Jurkat, Clone E6-1 (cell line): Measurements from ENCODE around the gene CLDN6.

Experiments
- DNase-seq: peaks from one replicate; pipeline ENCODE4 v3.0.0-alpha.2; 2011; ENCODE audit warnings: low read depth, low spot score
- H3K4me3 ChIP-seq: 2 replicates; pipeline ENCODE4 v1.5.1; 2011; ENCODE audit warnings: mild to moderate bottlenecking, low read length, control low read depth, moderate library complexity

Gene CLDN6

GRCh38 chr16:2979669-2980226 is 38.2 kb downstream of the CLDN6 start:
- DNase-seq = no peak
- H3K4me3 ChIP-seq = peak overlapping the region; percentile 82

DNA sequence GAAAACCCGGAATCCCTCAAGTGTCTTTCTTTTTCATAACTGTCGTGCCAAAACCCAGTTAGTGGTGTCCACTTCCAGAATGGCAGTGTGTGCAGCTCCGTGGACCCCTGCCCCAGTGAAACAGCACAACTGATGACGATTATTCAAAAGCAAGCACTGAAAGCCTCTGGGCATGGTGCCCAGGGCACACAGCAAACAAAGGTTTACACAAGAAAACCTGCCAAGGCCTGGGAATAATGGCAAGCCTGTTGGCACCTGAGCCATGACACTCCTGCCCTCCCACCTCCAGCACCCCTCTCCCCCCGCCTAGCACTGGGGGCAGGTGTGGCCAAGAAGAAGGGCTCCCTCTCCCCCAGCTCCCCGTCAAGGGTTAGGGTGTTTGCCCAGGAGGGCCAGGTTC is 40.5 kb downstream of the CLDN6 start:
- DNase-seq = no peak
- H3K4me3 ChIP-seq = no peak overlapping the region

DNA sequence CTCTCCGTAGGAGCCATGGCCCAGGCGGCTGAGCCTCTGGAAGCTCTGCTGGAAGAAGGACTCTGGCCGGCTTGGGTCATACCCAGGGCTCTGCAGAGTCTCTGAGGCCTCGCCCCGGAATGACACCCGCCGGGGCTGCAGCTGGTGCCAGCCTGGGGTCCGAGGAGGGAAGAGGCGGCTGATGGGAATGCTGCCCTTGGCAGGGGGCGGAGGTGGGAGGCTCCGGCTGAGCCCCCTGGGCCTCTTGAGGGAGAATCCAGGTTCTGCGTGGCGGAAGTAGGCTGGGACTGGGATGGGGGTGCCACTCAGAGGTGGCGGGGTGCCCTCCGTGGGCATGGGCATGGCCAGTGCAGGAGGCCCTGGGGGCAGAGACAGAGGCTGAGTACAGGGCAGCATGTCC is 41.3 kb downstream of the CLDN6 start:
- H3K4me3 ChIP-seq = no peak overlapping the region
- DNase-seq = no peak

DNA sequence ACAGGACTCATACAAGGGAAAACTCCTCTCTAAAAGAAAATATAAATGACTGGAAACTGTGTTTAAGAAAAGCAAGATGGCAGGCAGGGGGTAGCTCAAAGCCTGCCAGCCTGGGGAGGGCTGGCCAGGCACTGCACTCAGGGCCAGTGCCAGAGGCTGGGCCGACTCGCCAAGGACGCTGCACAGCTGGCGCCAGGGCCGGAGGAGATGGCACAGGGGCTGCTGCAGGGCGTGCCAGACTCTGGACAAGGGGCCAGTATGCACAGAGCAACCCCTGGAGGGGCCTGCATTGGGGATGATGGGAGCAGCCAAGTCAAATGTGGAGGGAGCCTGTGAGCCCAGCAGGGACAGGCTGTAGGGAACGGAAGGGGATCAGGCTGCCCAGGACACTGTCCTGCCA is 41.8 kb downstream of the CLDN6 start:
- H3K4me3 ChIP-seq = no peak overlapping the region
- no peak for DNase-seq

- DNase-seq = no peak
- H3K4me3 ChIP-seq = no peak overlapping the region
Measured at GRCh38 chr16:2975161-2975795, 42.7 kb downstream of the CLDN6 start.

DNA sequence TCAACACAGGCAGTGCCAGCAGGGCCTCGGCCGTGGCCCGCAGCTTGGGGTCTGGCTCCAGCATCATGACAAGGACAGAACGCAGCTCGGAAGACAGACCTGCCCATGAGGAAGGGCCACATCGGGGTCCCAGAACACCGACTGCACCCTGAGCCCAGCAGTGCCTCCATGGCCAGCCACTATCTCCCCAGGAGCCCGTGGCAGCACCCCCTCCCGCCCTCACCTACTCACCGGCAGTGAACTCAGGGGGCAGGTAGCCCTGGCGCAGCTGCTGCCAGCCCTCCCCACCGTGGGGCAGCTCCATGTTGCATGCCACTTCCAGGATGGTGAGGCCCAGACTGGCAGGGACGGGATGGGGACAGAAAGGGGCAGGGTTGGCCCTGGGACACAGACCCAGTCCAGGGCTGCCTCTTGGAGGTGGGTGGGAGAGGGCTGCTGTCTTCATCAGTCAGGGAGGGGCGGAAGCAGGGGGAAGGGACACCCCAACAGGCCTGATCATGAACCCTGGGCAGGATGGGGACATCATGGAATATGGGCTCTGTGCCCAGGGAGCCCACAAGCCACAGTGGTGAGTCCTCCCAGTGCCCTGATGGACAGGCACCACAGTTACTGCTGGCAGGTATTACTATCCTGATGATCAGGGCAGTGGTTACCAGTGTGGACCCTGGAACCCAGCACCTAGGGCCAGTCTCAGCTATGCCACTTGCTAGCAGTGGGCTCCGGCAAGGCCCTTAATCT is 43.5 kb downstream of the CLDN6 start:
- H3K4me3 ChIP-seq = no peak overlapping the region
- no peak for DNase-seq

DNA sequence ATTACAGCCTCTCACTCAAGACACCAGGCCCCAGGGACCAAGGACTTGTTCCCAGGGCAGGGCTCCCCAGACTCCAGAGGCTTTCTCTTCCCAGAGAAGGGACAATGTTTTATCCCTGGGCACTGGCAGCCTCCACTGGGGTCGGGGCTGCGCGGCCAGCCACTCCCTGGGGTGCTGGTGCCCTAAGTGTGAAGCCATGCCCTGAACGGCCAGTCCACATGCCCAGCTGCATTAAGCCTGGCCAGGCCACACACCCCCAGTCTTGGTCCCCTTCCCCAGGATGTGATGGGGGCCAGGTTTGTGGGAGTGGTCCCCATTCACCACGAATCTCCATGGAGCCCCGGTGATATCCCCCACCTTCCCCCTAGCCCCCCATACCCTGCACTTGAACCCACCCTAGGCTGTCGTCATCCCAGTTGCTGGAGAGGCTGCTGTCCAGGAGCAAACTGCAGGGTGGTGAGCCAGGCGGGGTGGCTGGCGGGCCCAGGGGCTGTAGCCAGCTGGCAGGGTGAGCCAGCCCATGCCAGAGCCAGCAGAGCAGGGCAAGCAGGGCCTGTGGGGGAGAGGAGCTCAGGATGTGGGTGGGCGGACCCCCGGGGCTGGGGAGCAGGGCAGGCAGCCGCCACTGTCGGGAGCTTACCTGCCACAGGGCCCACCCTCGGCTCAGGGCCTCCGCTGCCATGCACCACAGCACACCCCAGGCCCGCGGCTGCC is 44.2 kb downstream of the CLDN6 start:
- DNase-seq = no peak
- H3K4me3 ChIP-seq = no peak overlapping the region

GRCh38 chr16:2973093-2973492 is 44.9 kb downstream of the CLDN6 start:
- no peak for DNase-seq
- no peak overlapping the region for H3K4me3 ChIP-seq

DNA sequence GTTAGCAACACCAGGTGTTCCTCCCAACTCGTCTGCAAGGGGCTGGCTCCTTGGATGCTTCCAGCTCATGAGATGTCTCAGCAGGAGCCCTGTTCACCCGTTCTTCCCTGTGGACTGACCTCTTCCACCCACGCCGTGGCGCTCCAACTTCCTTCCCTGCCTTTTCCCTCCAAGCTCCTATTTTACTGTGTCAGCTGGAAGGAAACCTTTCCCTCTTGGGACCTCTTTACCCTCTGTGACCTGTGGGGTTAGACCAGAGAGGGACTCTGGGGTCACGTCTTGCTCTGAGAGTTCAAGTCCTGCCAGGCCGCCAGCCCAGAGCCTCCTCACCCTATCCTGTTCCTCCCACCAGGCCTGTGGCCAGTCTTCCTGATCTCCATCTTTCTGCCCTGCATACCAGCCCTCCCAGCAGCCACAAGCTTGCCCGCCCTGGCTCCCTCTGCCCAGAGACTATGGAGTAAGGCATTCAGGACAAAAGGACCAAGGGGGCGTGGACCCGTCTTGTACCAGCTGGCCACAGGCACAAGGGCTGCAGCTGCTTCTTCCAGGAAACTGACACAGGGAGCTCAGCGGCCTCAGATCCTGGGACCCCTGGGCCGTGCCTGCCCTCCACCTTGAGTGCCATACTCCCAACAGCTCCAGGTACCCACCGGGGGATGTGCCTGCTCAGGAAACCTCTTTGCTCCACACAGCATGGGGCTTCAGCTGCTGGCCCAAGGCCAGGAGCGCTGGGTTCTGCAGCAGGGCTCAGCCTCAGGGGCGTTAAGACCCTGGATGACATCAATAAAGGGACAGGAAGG is 45.8 kb downstream of the CLDN6 start:
- DNase-seq = no peak
- H3K4me3 ChIP-seq = no peak overlapping the region

DNA sequence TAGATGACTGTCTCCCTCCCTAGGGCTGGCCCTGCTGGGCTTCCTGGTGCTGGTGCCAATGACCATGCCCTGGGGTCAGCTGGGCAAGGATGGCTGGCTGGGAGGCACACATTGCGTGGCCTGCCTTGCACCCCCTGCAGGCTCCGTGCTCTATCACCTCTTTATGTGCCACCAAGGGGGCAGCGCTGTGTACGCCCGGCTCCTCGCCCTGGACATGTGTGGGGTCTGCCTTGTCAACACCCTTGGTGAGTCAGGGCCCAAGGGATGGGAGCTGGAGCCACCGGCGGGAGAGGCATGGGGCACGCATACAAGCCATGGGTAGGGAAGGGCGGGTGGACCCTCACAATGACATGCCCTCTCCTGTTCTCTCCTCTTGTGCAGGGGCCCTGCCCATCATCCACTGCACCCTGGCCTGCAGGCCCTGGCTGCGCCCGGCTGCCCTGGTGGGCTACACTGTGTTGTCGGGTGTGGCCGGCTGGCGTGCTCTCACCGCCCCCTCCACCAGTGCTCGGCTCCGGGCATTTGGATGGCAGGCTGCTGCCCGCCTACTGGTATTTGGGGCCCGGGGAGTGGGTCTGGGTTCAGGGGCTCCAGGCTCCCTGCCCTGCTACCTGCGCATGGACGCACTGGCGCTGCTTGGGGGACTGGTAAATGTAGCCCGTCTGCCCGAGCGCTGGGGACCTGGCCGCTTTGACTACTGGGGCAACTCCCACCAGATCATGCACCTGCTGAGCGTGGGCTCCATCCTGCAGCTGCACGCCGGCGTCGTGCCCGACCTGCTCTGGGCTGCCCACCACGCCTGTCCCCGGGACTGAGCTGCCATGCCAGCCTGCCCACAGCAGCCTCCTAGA is 46.6 kb downstream of the CLDN6 start:
- DNase-seq = no peak
- no peak overlapping the region for H3K4me3 ChIP-seq

GRCh38 chr16:2970563-2970962 is 47.4 kb downstream of the CLDN6 start:
- H3K4me3 ChIP-seq = peak overlapping the region; percentile 70
- DNase-seq = no peak

GRCh38 chr16:2969545-2970521 is 48.1 kb downstream of the CLDN6 start:
- DNase-seq = peak; percentile 70

GRCh38 chr16:2968738-2969544 is 49.0 kb downstream of the CLDN6 start, which contains the start of gene PAQR4:
PAQR4 (plus strand) TSS chr16:2969348; CDS start chr16:2969675, 327 bp downstream.
- DNase-seq = peak; percentile 71
- peak within 1 kb of the TSS; percentile 70 for H3K4me3 ChIP-seq

More at GRCh38 chr16:2969545-2970521, 48.1 kb downstream of the CLDN6 start:
- H3K4me3 ChIP-seq = peak overlapping the region; percentile 70

- DNase-seq = no peak
- H3K4me3 ChIP-seq = peak overlapping the region; percentile 70
Measured at GRCh38 chr16:2968368-2968737, 49.6 kb downstream of the CLDN6 start.

GRCh38 chr16:2967721-2968161 is 50.2 kb downstream of the CLDN6 start:
- H3K4me3 ChIP-seq = no peak overlapping the region

GRCh38 chr16:2967211-2967631 is 50.8 kb downstream of the CLDN6 start:
- no peak overlapping the region for H3K4me3 ChIP-seq
- DNase-seq = no peak

More at GRCh38 chr16:2967721-2968161, 50.2 kb downstream of the CLDN6 start:
- DNase-seq = no peak
